Hepatocyte (in vitro differentiated cells): ENCODE measurements around the gene TIMP4.

Experiments
- EZH2 ChIP-seq: fragments of 200-600 bp; sonication (generic); IDR thresholded peaks from 2 replicates; pipeline ENCODE4 v1.6.1; 2016; ENCODE audit warnings: antibody characterized with exemption, mild to moderate bottlenecking, borderline replicate concordance
- EZH2phosphoT487 ChIP-seq: fragments of 200-600 bp; sonication (generic); IDR thresholded peaks from one replicate; pipeline ENCODE4 v1.6.1; 2018; ENCODE audit warnings: antibody characterized with exemption, mild to moderate bottlenecking, low read depth, moderate library complexity; ENCODE audit not compliant: unreplicated experiment, severe bottlenecking
- TF ChIP-seq, protein P1 (sequence below): fragments of 200-600 bp; sonication (generic); IDR thresholded peaks from 2 replicates; pipeline ENCODE4 v1.5.1; 2016; ENCODE audit warnings: antibody characterized with exemption, mild to moderate bottlenecking; ENCODE audit not compliant: poor library complexity

DNA sequence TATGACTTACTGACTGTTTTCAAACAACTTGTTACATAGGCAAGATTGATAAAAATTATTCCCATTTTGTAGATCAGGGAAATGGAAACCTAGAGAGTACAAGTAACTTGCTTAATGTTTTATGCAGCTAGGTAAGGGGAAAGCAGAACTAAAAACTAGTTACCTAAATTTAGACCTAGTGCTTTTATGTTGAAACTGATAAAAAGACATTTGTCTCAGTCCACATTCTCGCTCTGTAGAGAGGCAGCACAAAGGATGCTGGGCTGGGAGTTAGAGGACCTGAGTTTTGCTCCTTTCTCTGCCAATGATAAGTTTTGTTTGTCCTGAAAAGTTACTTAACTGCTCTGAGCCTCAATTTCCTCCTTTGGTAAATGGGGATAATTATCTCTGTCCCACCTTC is 17.4 kb downstream of the TIMP4 start:
- TF ChIP-seq, protein P1, sequence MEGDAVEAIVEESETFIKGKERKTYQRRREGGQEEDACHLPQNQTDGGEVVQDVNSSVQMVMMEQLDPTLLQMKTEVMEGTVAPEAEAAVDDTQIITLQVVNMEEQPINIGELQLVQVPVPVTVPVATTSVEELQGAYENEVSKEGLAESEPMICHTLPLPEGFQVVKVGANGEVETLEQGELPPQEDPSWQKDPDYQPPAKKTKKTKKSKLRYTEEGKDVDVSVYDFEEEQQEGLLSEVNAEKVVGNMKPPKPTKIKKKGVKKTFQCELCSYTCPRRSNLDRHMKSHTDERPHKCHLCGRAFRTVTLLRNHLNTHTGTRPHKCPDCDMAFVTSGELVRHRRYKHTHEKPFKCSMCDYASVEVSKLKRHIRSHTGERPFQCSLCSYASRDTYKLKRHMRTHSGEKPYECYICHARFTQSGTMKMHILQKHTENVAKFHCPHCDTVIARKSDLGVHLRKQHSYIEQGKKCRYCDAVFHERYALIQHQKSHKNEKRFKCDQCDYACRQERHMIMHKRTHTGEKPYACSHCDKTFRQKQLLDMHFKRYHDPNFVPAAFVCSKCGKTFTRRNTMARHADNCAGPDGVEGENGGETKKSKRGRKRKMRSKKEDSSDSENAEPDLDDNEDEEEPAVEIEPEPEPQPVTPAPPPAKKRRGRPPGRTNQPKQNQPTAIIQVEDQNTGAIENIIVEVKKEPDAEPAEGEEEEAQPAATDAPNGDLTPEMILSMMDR, result no peak
- no peak for TF ChIP-seq EZH2phosphoT487
- no peak for TF ChIP-seq EZH2
